A549 (cell line): ENCODE data around the gene GOLT1B.

ENCODE experiments used
- BHLHE40 ChIP-seq: IDR thresholded peaks from 2 replicates; pipeline ENCODE4 v1.6.1; 2012; ENCODE audit warnings: low read depth, low read length, inconsistent platforms
- CBX8 ChIP-seq: fragments of 200-600 bp; sonication (generic); IDR thresholded peaks from 2 replicates; pipeline ENCODE4 v1.6.1; 2016
- NR3C1 ChIP-seq: fragments of >200 bp; sonication (Bioruptor Twin); formaldehyde crosslinking; IDR thresholded peaks from 3 replicates; pipeline ENCODE4 v1.6.1; 2017
- PHF8 ChIP-seq: fragments of 200-600 bp; sonication (generic); IDR thresholded peaks from 2 replicates; pipeline ENCODE4 v1.6.1; 2016; ENCODE audit warnings: low read depth, mild to moderate bottlenecking, antibody characterized with exemption, moderate library complexity, borderline replicate concordance
- POLR2A ChIP-seq: IDR thresholded peaks from 2 replicates; pipeline ENCODE4 v1.6.1; 2012; ENCODE audit warnings: mild to moderate bottlenecking, low read length
- POLR2AphosphoS2 ChIP-seq: conservative IDR thresholded peaks from 2 replicates; pipeline ENCODE4 v1.6.1; 2012; ENCODE audit warnings: low read length, improper control_type of control experiment, inconsistent platforms
- RAD21 ChIP-seq, 2 experiments: fragments of >200 bp in 1 of 2; sonication (Bioruptor Twin) in 1 of 2; formaldehyde crosslinking in 1 of 2; IDR thresholded peaks in 1 of 2; conservative IDR thresholded peaks in 1 of 2; 2 replicates in 1 of 2; 3 replicates in 1 of 2; pipeline ENCODE4 v1.6.1; 2012 to 2018; ENCODE audit warnings: inconsistent platforms in 1 of 2
- RFX5 ChIP-seq: fragments of 450-650 bp; IDR thresholded peaks from 2 replicates; pipeline ENCODE4 v1.7.1; 2014; ENCODE audit warnings: antibody characterized with exemption, mild to moderate bottlenecking, moderate library complexity
- RNF2 ChIP-seq: fragments of 200-600 bp; sonication (generic); IDR thresholded peaks from 2 replicates; pipeline ENCODE4 v1.6.1; 2016; ENCODE audit warnings: low read depth, mild to moderate bottlenecking, antibody characterized with exemption, moderate library complexity, borderline replicate concordance
- TF ChIP-seq, protein P1 (sequence below): fragments of >200 bp; sonication (Bioruptor Twin); formaldehyde crosslinking; IDR thresholded peaks from 3 replicates; pipeline ENCODE4 v1.5.1; 2016
- TF ChIP-seq, protein P2 (sequence below): fragments of 450-650 bp; IDR thresholded peaks from 2 replicates; pipeline ENCODE4 v1.6.1; 2014; ENCODE audit warnings: antibody characterized with exemption
- TF ChIP-seq, protein P3 (sequence below): fragments of 200-600 bp; sonication (generic); IDR thresholded peaks from 2 replicates; pipeline ENCODE4 v1.6.1; 2016; ENCODE audit warnings: antibody characterized with exemption, mild to moderate bottlenecking, moderate library complexity
- TF ChIP-seq, protein P4 (sequence below): IDR thresholded peaks from 2 replicates; pipeline ENCODE4 v1.6.1; 2012; ENCODE audit warnings: low read depth, borderline replicate concordance

DNA sequence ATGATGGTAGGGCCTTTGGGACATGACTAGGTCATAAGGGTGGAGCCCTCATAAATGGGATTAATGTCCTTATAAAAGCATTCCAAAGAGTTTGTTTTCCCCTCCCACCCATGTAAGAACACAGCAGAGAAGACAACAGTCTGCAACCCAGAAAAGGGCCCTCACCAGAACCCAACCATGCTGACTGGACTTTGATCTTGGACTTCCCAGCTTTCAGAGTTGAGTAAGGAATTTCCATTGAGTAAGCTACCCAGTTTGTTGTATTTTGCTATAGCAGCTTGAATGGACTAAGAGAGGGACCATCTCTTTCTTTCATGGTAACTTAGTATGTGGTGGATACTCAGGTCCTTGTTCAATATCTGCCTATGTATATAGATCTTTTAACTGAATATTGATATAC, 21.6 kb downstream of the GOLT1B start:
- TF ChIP-seq, protein P1, sequence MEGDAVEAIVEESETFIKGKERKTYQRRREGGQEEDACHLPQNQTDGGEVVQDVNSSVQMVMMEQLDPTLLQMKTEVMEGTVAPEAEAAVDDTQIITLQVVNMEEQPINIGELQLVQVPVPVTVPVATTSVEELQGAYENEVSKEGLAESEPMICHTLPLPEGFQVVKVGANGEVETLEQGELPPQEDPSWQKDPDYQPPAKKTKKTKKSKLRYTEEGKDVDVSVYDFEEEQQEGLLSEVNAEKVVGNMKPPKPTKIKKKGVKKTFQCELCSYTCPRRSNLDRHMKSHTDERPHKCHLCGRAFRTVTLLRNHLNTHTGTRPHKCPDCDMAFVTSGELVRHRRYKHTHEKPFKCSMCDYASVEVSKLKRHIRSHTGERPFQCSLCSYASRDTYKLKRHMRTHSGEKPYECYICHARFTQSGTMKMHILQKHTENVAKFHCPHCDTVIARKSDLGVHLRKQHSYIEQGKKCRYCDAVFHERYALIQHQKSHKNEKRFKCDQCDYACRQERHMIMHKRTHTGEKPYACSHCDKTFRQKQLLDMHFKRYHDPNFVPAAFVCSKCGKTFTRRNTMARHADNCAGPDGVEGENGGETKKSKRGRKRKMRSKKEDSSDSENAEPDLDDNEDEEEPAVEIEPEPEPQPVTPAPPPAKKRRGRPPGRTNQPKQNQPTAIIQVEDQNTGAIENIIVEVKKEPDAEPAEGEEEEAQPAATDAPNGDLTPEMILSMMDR: no peak
- no peak for TF ChIP-seq BHLHE40
- TF ChIP-seq, protein P2, sequence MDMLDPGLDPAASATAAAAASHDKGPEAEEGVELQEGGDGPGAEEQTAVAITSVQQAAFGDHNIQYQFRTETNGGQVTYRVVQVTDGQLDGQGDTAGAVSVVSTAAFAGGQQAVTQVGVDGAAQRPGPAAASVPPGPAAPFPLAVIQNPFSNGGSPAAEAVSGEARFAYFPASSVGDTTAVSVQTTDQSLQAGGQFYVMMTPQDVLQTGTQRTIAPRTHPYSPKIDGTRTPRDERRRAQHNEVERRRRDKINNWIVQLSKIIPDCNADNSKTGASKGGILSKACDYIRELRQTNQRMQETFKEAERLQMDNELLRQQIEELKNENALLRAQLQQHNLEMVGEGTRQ: no peak
- no peak for TF ChIP-seq POLR2A
- TF ChIP-seq RNF2: no peak
- TF ChIP-seq, protein P3, sequence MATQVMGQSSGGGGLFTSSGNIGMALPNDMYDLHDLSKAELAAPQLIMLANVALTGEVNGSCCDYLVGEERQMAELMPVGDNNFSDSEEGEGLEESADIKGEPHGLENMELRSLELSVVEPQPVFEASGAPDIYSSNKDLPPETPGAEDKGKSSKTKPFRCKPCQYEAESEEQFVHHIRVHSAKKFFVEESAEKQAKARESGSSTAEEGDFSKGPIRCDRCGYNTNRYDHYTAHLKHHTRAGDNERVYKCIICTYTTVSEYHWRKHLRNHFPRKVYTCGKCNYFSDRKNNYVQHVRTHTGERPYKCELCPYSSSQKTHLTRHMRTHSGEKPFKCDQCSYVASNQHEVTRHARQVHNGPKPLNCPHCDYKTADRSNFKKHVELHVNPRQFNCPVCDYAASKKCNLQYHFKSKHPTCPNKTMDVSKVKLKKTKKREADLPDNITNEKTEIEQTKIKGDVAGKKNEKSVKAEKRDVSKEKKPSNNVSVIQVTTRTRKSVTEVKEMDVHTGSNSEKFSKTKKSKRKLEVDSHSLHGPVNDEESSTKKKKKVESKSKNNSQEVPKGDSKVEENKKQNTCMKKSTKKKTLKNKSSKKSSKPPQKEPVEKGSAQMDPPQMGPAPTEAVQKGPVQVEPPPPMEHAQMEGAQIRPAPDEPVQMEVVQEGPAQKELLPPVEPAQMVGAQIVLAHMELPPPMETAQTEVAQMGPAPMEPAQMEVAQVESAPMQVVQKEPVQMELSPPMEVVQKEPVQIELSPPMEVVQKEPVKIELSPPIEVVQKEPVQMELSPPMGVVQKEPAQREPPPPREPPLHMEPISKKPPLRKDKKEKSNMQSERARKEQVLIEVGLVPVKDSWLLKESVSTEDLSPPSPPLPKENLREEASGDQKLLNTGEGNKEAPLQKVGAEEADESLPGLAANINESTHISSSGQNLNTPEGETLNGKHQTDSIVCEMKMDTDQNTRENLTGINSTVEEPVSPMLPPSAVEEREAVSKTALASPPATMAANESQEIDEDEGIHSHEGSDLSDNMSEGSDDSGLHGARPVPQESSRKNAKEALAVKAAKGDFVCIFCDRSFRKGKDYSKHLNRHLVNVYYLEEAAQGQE: no peak
- TF ChIP-seq, protein P4, sequence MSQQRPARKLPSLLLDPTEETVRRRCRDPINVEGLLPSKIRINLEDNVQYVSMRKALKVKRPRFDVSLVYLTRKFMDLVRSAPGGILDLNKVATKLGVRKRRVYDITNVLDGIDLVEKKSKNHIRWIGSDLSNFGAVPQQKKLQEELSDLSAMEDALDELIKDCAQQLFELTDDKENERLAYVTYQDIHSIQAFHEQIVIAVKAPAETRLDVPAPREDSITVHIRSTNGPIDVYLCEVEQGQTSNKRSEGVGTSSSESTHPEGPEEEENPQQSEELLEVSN: no peak
- no peak for TF ChIP-seq RFX5
- TF ChIP-seq PHF8: no peak
- TF ChIP-seq POLR2AphosphoS2: no peak
- TF ChIP-seq RAD21 (conservative IDR thresholded peaks at IDR 0.05 in 1 of 2, IDR thresholded peaks at IDR 0.05 in 1 of 2): no peak
- no peak for TF ChIP-seq CBX8
- no peak for TF ChIP-seq NR3C1
